Right kidney (tissue), 1 donor: Measurements from ENCODE around the gene ZSWIM7.

Source experiments
- DNase-seq: peaks from one replicate; pipeline ENCODE4 v3.0.0-alpha.2; 2016

Gene ZSWIM7

GRCh38 chr17:15931394-15931793 lies 68.1 kb downstream of the ZSWIM7 start:
- no peak for DNase-seq

- no peak for DNase-seq
These were observed 69.1 kb downstream of the ZSWIM7 start for GRCh38 chr17:15930426-15930825.

- DNase-seq: no peak
These were observed 69.6 kb downstream of the ZSWIM7 start for GRCh38 chr17:15929941-15930340.

DNA sequence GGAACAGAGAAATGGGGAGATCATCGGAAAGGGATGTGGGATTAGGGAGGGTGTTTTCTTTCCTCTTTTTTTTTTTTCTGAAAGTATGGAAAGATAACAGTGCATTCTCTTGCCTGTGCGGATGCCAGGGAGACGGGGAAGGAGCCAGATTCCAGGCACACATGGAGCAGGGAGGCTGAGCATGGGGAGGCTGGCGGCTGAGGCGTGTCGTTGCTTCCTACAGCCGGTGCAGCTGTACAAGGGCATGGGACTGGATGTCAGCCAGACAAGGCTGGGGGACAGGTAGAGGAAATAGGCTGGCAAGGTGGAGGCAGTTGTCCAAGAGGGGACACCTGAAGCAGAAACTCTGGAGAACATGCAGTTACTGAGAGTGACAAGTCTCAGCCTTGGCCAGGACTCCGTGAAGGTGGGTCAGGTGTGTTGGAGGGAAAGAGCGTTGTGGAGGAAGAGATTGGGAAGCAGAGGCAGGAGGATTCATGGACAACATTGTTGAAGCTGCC lies 71.2 kb downstream of the ZSWIM7 start:
- DNase-seq: no peak
